HEK293 (cell line): ENCODE measurements around the gene NIT1.

Experiments
- BCL11B ChIP-seq: fragments of 450-650 bp; formaldehyde crosslinking; IDR thresholded peaks from 2 replicates; pipeline ENCODE4 v1.5.1; 2016; ENCODE audit warnings: low read depth, missing biosample characterization, missing genetic modification characterization
- FEZF1 ChIP-seq: fragments of 450-650 bp; formaldehyde crosslinking; IDR thresholded peaks from 2 replicates; pipeline ENCODE4 v1.5.1; 2016; ENCODE audit warnings: missing biosample characterization, missing genetic modification characterization
- GLIS1 ChIP-seq: fragments of 450-650 bp; formaldehyde crosslinking; IDR thresholded peaks from 2 replicates; pipeline ENCODE4 v1.5.1; 2016; ENCODE audit warnings: missing biosample characterization, missing genetic modification characterization
- HOXC10 ChIP-seq: sonication (generic); formaldehyde crosslinking; IDR thresholded peaks from 2 replicates; pipeline ENCODE4 v1.8.1; 2023; ENCODE audit warnings: mild to moderate bottlenecking, missing genetic modification reagents
- IKZF3 ChIP-seq: fragments of 450-650 bp; IDR thresholded peaks from 2 replicates; pipeline ENCODE4 v1.5.0; 2018; ENCODE audit warnings: missing biosample characterization, mild to moderate bottlenecking, missing genetic modification characterization, moderate library complexity
- OSR2 ChIP-seq: fragments of 450-650 bp; formaldehyde crosslinking; IDR thresholded peaks from 2 replicates; pipeline ENCODE4 v1.5.1; 2016; ENCODE audit warnings: missing biosample characterization, missing genetic modification characterization
- RBAK ChIP-seq: fragments of 450-650 bp; formaldehyde crosslinking; IDR thresholded peaks from 2 replicates; pipeline ENCODE4 v1.5.1; 2016; ENCODE audit warnings: missing biosample characterization, missing genetic modification characterization
- REPIN1 ChIP-seq: fragments of 450-650 bp; formaldehyde crosslinking; IDR thresholded peaks from 2 replicates; pipeline ENCODE4 v1.5.1; 2017; ENCODE audit warnings: missing biosample characterization, missing genetic modification characterization, low read depth
- SP3 ChIP-seq: fragments of 450-650 bp; formaldehyde crosslinking; IDR thresholded peaks from 2 replicates; pipeline ENCODE4 v1.5.1; 2016; ENCODE audit warnings: missing biosample characterization, missing genetic modification characterization
- ZBTB1 ChIP-seq: fragments of 450-650 bp; formaldehyde crosslinking; IDR thresholded peaks from 2 replicates; pipeline ENCODE4 v1.5.1; 2016; ENCODE audit warnings: missing biosample characterization, missing genetic modification characterization
- ZIC2 ChIP-seq: fragments of 450-650 bp; formaldehyde crosslinking; IDR thresholded peaks from 2 replicates; pipeline ENCODE4 v1.5.1; 2016; ENCODE audit warnings: missing biosample characterization, missing genetic modification characterization
- ZNF138 ChIP-seq: fragments of 450-650 bp; formaldehyde crosslinking; IDR thresholded peaks from 2 replicates; pipeline ENCODE4 v1.5.1; 2016; ENCODE audit warnings: missing biosample characterization, missing genetic modification characterization, borderline replicate concordance
- ZNF146 ChIP-seq: fragments of 450-650 bp; formaldehyde crosslinking; IDR thresholded peaks from 2 replicates; pipeline ENCODE4 v1.5.1; 2016; ENCODE audit warnings: missing biosample characterization, missing genetic modification characterization
- ZNF19 ChIP-seq: fragments of 450-650 bp; formaldehyde crosslinking; IDR thresholded peaks from 2 replicates; pipeline ENCODE4; 2016; ENCODE audit warnings: missing biosample characterization, missing genetic modification characterization, low read depth
- ZNF248 ChIP-seq: fragments of 450-650 bp; formaldehyde crosslinking; IDR thresholded peaks from 2 replicates; pipeline ENCODE4 v1.5.1; 2017; ENCODE audit warnings: missing biosample characterization, missing genetic modification characterization
- ZNF335 ChIP-seq: fragments of 450-650 bp; formaldehyde crosslinking; conservative IDR thresholded peaks from 2 replicates; pipeline ENCODE4 v1.5.1; 2016; ENCODE audit warnings: missing biosample characterization, missing genetic modification characterization
- ZNF398 ChIP-seq: fragments of 450-650 bp; formaldehyde crosslinking; IDR thresholded peaks from 2 replicates; pipeline ENCODE4 v1.5.1; 2017; ENCODE audit warnings: missing biosample characterization, missing genetic modification characterization
- ZNF426 ChIP-seq: fragments of 450-650 bp; formaldehyde crosslinking; IDR thresholded peaks from 2 replicates; pipeline ENCODE4 v1.5.1; 2017; ENCODE audit warnings: missing biosample characterization, missing genetic modification characterization, mild to moderate bottlenecking, inconsistent platforms, moderate library complexity
- ZNF473 ChIP-seq: fragments of 450-650 bp; formaldehyde crosslinking; IDR thresholded peaks from 2 replicates; pipeline ENCODE4 v1.5.1; 2017; ENCODE audit warnings: missing biosample characterization, missing genetic modification characterization
- ZNF548 ChIP-seq: fragments of 450-650 bp; formaldehyde crosslinking; IDR thresholded peaks from 2 replicates; pipeline ENCODE4 v1.5.1; 2016; ENCODE audit warnings: missing biosample characterization, missing genetic modification characterization
- ZNF558 ChIP-seq: fragments of 450-650 bp; formaldehyde crosslinking; IDR thresholded peaks from 2 replicates; pipeline ENCODE4 v1.5.1; 2016; ENCODE audit warnings: missing biosample characterization, missing genetic modification characterization
- ZNF621 ChIP-seq: fragments of 450-650 bp; formaldehyde crosslinking; IDR thresholded peaks from 2 replicates; pipeline ENCODE4 v1.5.1; 2017; ENCODE audit warnings: missing biosample characterization, missing genetic modification characterization
- ZNF623 ChIP-seq: fragments of 450-650 bp; formaldehyde crosslinking; IDR thresholded peaks from 2 replicates; pipeline ENCODE4 v1.5.1; 2016; ENCODE audit warnings: missing biosample characterization, missing genetic modification characterization
- ZNF629 ChIP-seq: fragments of 450-650 bp; formaldehyde crosslinking; IDR thresholded peaks from 2 replicates; pipeline ENCODE4 v1.5.1; 2017; ENCODE audit warnings: missing biosample characterization, missing genetic modification characterization
- ZNF664 ChIP-seq: fragments of 450-650 bp; formaldehyde crosslinking; IDR thresholded peaks from 2 replicates; pipeline ENCODE4 v1.5.1; 2016; ENCODE audit warnings: missing biosample characterization, missing genetic modification characterization
- ZNF707 ChIP-seq: fragments of 450-650 bp; formaldehyde crosslinking; IDR thresholded peaks from 2 replicates; pipeline ENCODE4 v1.5.1; 2016; ENCODE audit warnings: missing biosample characterization, missing genetic modification characterization
- ZNF791 ChIP-seq: fragments of 450-650 bp; formaldehyde crosslinking; IDR thresholded peaks from 2 replicates; pipeline ENCODE4 v1.5.1; 2016; ENCODE audit warnings: missing biosample characterization, missing genetic modification characterization
- ZNF843 ChIP-seq: fragments of 450-650 bp; formaldehyde crosslinking; IDR thresholded peaks from 2 replicates; pipeline ENCODE4 v1.5.1; 2016; ENCODE audit warnings: missing biosample characterization, missing genetic modification characterization
- ZXDB ChIP-seq: fragments of 450-650 bp; formaldehyde crosslinking; IDR thresholded peaks from 2 replicates; pipeline ENCODE4 v1.5.1; 2016; ENCODE audit warnings: missing biosample characterization, missing genetic modification characterization
- TF ChIP-seq, protein P1 (sequence below): fragments of 450-650 bp; formaldehyde crosslinking; conservative IDR thresholded peaks from 2 replicates; pipeline ENCODE4 v1.5.1; 2016; ENCODE audit warnings: low read depth, missing biosample characterization, missing genetic modification characterization
- TF ChIP-seq, protein P2 (sequence below): fragments of 450-650 bp; formaldehyde crosslinking; conservative IDR thresholded peaks from 2 replicates; pipeline ENCODE4 v1.5.1; 2016; ENCODE audit warnings: low read depth, missing biosample characterization, missing genetic modification characterization
- TF ChIP-seq, protein P3 (sequence below): fragments of 450-650 bp; formaldehyde crosslinking; IDR thresholded peaks from 2 replicates; pipeline ENCODE4 v1.5.1; 2016; ENCODE audit warnings: missing biosample characterization, missing genetic modification characterization

Gene NIT1

DNA sequence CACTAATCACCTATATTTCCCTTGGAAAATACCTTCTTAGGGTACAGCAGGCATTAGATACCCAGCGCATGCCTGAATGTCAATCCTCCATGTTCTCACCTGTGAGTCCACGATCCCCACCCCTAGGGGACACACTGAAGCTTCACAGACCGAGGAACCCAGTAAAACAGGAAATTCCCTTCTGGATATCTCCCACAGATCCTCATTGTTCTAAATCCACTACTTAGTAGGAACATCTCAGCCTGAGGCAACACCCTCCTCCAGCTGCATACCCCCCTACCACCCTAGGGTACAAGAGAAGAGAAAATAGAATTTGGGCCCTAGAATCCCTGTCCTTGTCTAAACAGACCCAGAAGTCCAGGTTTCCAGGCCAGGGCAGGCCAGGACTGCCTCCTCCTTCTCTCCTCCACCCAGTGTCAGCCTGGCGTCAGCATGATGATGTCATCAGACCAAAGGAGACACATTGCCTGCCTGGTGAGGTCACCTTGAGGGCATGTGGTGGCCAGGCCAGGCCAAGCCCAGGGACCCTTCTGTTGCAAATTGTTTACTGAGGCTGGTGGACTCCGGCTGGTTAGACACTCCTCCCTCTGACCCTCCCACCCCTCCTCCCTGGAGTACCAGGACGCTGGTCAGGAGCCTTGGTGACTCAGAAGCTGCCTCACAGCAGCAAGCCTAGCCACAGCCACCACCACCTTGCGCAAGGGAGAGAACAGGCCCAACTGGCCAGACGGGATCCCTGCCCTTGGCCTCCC is 34.7 kb upstream of the NIT1 start (continued):
- TF ChIP-seq, protein P1, sequence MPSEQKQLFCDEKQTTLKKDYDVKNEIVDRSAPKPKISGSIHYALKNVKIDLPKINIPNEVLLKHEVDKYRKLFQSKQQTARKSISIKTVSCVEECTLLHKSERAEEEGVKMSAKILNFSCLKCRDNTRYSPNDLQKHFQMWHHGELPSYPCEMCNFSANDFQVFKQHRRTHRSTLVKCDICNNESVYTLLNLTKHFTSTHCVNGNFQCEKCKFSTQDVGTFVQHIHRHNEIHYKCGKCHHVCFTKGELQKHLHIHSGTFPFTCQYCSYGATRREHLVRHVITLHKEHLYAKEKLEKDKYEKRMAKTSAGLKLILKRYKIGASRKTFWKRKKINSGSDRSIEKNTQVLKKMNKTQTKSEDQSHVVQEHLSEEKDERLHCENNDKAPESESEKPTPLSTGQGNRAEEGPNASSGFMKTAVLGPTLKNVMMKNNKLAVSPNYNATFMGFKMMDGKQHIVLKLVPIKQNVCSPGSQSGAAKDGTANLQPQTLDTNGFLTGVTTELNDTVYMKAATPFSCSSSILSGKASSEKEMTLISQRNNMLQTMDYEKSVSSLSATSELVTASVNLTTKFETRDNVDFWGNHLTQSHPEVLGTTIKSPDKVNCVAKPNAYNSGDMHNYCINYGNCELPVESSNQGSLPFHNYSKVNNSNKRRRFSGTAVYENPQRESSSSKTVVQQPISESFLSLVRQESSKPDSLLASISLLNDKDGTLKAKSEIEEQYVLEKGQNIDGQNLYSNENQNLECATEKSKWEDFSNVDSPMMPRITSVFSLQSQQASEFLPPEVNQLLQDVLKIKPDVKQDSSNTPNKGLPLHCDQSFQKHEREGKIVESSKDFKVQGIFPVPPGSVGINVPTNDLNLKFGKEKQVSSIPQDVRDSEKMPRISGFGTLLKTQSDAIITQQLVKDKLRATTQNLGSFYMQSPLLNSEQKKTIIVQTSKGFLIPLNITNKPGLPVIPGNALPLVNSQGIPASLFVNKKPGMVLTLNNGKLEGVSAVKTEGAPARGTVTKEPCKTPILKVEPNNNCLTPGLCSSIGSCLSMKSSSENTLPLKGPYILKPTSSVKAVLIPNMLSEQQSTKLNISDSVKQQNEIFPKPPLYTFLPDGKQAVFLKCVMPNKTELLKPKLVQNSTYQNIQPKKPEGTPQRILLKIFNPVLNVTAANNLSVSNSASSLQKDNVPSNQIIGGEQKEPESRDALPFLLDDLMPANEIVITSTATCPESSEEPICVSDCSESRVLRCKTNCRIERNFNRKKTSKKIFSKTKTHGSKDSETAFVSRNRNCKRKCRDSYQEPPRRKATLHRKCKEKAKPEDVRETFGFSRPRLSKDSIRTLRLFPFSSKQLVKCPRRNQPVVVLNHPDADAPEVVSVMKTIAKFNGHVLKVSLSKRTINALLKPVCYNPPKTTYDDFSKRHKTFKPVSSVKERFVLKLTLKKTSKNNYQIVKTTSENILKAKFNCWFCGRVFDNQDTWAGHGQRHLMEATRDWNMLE (tag by site-specific recombination), result no peak
- no peak for TF ChIP-seq ZNF548 (tag by site-specific recombination)
- peak; percentile 97 for TF ChIP-seq ZNF629 (tag by site-specific recombination)
- TF ChIP-seq ZNF707 (tag by site-specific recombination), result no peak
- no peak for TF ChIP-seq ZNF248 (tag by site-specific recombination)
- TF ChIP-seq ZNF791 (tag by site-specific recombination), result no peak
- TF ChIP-seq ZBTB1 (tag by site-specific recombination), result no peak
- TF ChIP-seq, protein P2, sequence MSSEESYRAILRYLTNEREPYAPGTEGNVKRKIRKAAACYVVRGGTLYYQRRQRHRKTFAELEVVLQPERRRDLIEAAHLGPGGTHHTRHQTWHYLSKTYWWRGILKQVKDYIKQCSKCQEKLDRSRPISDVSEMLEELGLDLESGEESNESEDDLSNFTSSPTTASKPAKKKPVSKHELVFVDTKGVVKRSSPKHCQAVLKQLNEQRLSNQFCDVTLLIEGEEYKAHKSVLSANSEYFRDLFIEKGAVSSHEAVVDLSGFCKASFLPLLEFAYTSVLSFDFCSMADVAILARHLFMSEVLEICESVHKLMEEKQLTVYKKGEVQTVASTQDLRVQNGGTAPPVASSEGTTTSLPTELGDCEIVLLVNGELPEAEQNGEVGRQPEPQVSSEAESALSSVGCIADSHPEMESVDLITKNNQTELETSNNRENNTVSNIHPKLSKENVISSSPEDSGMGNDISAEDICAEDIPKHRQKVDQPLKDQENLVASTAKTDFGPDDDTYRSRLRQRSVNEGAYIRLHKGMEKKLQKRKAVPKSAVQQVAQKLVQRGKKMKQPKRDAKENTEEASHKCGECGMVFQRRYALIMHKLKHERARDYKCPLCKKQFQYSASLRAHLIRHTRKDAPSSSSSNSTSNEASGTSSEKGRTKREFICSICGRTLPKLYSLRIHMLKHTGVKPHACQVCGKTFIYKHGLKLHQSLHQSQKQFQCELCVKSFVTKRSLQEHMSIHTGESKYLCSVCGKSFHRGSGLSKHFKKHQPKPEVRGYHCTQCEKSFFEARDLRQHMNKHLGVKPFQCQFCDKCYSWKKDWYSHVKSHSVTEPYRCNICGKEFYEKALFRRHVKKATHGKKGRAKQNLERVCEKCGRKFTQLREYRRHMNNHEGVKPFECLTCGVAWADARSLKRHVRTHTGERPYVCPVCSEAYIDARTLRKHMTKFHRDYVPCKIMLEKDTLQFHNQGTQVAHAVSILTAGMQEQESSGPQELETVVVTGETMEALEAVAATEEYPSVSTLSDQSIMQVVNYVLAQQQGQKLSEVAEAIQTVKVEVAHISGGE (tag by site-specific recombination), result no peak
- TF ChIP-seq HOXC10 (CRISPR knock-in tag), result no peak
- no peak for TF ChIP-seq ZNF19 (tag by site-specific recombination)
- TF ChIP-seq ZNF398 (tag by site-specific recombination), result peak; percentile 8
- 0 out of 2 replicates have a peak, but pooled peaks have one; percentile 54 for TF ChIP-seq ZNF558
- no peak for TF ChIP-seq REPIN1
- TF ChIP-seq ZNF138, result no peak
- TF ChIP-seq IKZF3 (tag by site-specific recombination), result no peak
- no peak; the same call in none of the 2 replicates for TF ChIP-seq ZIC2
- peak; percentile 71 for TF ChIP-seq GLIS1
- TF ChIP-seq ZNF473, result no peak
- TF ChIP-seq ZXDB (tag by site-specific recombination), result no peak
- TF ChIP-seq ZNF335 (tag by site-specific recombination), result peak; percentile 90
- TF ChIP-seq ZNF664 (tag by site-specific recombination), result no peak
- TF ChIP-seq ZNF146, result no peak
- TF ChIP-seq ZNF621 (tag by site-specific recombination), result no peak
- no peak for TF ChIP-seq OSR2 (tag by site-specific recombination)
- no peak for TF ChIP-seq ZNF843
- no peak for TF ChIP-seq BCL11B (tag by site-specific recombination)
- TF ChIP-seq FEZF1 (tag by site-specific recombination), result no peak
- TF ChIP-seq, protein P3, sequence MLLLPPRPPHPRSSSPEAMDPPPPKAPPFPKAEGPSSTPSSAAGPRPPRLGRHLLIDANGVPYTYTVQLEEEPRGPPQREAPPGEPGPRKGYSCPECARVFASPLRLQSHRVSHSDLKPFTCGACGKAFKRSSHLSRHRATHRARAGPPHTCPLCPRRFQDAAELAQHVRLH (tag by site-specific recombination), result no peak
- TF ChIP-seq RBAK (tag by site-specific recombination), result no peak
- TF ChIP-seq ZNF623, result 0 out of 2 replicates have a peak, but pooled peaks have one; percentile 1
- no peak for TF ChIP-seq ZNF426
- TF ChIP-seq SP3, result peak; percentile 55
